Coronary artery (tissue), 2 donors: Measurements from ENCODE around the gene RAPGEF1.
A peak's percentile ranks its signal among the peaks of the same experiment; 100 is the strongest.

Source experiments
- DNase-seq: peaks from one replicate; pipeline ENCODE4 v3.0.0-alpha.2; 2017; ENCODE audit warnings: low spot score
- H3K27ac ChIP-seq, 2 donors: fragments of 200-600 bp; sonication (generic); one replicate each; pipeline ENCODE4 v1.5.1; 2016 to 2019
- H3K4me3 ChIP-seq: fragments of 200-600 bp; sonication (generic); 2 replicates; pipeline ENCODE4 v1.5.1; 2016; ENCODE audit warnings: mild to moderate bottlenecking, moderate library complexity
- TF ChIP-seq, protein P1 (sequence below): fragments of 200-600 bp; sonication (generic); IDR thresholded peaks from one replicate; pipeline ENCODE4 v1.5.1; 2019; ENCODE audit warnings: antibody characterized with exemption

RAPGEF1 gene

DNA sequence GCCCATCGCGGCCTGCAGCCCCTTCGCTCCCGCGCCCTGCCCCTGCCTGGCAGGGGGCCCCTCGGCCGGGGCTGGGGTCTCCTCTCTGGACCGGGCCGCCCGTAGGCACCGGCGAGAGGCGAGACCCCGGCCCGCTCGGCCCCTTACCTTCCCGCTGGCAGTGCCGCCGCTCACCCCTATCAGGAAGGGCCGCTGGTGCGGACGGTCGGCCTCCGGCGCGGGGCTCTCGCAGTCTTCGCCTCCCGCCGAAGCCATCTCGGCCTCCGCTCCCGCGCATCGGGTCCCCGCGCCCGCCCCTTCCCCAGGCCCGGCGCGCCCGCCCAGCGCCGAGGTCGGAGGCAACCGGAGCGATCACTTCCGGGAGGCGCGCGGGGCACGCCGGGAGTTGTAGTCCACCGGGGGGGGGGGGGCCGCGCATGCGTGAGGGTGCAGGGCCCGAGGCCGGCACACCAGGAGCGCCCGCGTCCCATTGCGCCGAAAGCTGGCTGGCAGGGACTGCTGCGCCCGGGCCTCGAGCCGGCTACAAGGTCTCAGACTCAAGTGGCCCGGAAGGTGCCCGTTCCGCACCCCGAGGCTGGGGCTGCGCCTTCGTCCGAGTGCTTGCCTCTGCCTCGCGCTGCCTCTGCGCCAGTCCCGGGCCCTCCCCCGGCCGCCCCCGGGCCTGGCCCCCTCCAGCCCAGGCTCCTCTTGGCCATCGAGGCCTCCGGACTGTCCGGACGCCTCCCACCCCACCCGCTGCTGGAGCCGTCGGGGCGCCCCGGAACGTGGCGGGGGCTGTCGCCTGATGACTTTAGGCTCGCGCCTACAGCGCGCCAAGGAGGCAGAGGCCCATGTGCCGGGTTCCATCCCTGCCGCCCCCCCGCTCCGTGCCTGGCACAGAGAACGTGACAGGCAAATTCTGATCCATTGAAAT, 208.7 kb downstream of the RAPGEF1 start, which contains the start of gene UCK1:
UCK1 (minus strand) TSS at position 344 of the 913 bp plus-strand sequence; CDS start at position 255, 89 bp downstream.
- H3K27ac ChIP-seq: peak within 1 kb of the TSS; percentile 47 to 91
- TF ChIP-seq, protein P1, sequence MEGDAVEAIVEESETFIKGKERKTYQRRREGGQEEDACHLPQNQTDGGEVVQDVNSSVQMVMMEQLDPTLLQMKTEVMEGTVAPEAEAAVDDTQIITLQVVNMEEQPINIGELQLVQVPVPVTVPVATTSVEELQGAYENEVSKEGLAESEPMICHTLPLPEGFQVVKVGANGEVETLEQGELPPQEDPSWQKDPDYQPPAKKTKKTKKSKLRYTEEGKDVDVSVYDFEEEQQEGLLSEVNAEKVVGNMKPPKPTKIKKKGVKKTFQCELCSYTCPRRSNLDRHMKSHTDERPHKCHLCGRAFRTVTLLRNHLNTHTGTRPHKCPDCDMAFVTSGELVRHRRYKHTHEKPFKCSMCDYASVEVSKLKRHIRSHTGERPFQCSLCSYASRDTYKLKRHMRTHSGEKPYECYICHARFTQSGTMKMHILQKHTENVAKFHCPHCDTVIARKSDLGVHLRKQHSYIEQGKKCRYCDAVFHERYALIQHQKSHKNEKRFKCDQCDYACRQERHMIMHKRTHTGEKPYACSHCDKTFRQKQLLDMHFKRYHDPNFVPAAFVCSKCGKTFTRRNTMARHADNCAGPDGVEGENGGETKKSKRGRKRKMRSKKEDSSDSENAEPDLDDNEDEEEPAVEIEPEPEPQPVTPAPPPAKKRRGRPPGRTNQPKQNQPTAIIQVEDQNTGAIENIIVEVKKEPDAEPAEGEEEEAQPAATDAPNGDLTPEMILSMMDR: no peak
- peak; percentile 86 for DNase-seq
- peak within 1 kb of the TSS; percentile 75 for H3K4me3 ChIP-seq

DNA sequence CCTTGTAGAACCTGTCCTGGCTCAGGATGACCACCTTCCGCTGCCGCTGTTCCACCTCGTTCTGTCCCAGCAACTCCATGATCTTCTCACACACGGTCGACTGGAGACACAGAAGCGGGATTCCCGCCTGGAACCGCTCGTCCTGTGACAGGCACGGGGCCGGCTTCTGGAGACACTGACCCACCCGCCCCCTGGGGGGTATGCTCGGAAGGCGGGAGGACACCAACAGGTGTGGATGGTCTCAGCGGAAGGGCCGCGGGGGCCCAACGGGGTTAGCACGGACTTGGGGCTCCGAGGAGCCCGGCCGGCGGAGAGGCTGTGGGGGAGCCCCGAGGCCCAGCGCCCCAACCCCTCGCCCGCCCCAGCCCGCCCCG, 209.3 kb downstream of the RAPGEF1 start:
- DNase-seq: no peak
- TF ChIP-seq, protein P1: no peak
- Histone ChIP-seq H3K4me3 (peak overlapping the region; percentile 75), H3K27ac (peak overlapping the region; percentile 47 to 91)

DNA sequence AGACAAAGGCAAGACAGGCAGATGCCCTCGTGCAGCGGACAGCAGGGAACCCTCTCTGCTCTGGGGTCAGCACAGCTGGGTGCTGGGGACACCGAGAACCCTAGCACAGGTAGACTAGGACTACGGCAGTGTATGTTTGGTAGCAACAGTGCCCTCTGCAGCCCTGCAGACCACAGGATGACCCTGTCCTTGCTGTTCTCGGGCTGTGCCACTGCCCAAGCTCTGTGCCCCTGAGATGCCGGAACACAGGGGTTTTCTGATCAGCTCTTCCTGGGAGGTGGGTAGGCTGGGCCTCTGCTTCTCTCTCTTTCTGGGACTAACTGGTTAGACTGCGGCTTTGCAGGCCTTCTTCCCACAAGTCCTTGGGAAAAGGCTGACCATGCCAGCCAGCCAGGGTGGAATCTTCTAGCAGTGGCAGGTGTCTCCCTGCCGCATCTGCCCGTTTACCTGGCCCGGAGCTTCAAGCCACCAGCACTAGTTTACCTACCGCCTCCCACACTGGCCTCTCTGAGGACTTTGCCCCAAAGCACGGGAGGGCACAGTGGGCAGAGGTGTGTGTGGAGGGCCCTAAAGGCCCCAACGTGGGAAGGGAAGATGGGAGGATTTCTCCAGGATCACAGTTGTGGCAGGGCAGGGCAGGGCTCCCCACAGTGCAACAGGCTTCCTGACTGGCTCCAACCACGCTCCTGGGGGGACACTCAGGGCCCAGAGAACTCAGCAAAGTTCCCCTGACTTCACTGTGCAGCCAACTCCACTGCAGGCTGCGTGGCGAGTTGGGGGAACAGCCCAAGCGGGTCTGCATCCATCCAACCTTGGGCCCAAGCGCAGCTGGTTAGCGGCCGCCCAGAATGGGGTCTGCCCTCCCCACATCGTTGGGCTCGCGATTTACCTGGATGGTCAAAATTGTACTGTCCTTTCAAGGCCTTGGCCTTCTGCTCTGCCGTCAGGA, 210.0 kb downstream of the RAPGEF1 start:
- no peak for DNase-seq
- TF ChIP-seq, protein P1: no peak

DNA sequence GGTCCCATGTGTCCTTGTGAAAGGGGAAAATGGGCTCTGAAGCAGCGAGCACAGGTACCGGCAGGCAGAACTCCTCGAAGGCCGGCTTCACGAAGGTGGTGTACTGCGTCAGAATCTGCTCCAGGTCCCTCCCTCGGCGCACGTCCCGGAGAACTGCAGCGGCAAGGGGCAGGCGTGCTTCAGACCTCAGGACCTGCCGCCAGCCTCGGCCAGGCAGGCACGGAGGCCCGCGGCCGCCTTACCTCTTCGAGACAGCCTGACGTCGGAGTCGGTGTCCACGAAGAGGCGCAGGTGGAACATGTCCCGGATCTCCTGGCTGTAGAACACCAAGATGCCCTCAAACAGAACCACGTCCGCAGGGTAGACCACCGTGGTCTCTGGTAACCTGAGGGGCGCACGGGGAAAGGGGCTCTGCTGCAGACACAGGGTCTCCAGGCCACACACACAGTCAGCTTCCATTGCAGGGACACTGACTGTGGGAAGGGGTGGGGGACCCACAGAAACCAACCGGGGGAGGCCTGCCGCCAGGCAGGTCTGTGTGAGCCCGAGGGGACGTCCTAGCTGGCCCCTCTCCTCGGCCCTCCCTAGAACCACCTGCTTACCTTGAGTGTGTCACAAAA, 210.9 kb downstream of the RAPGEF1 start:
- H3K4me3 ChIP-seq: no peak overlapping the region
- H3K27ac ChIP-seq: no peak overlapping the region
- no peak for DNase-seq
- TF ChIP-seq, protein P1: no peak

More for the DNA sequence above, 210.0 kb downstream of the RAPGEF1 start:
- Histone ChIP-seq H3K27ac (peak overlapping the region; percentile 47 to 91), H3K4me3 (peak overlapping the region; percentile 75)

DNA sequence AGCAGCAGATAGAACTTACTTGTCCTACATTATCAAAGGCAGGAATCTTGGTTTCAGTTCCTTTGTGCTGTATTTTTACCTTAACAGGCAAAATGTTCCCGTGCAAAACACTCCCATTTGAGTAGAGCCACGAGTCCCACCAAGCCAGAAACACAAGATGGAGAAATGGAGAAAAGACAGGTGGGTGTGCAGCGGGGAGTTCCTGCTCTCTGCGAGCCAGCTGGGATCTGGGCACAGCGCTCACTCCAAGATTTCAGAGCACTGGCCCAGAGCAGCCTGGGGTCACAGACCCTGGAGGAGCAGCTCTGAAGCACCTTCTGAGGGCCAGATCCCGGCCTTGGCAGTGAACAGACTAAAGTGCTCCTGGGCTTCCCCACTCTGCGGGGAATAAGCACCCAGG, 211.7 kb downstream of the RAPGEF1 start:
- TF ChIP-seq, protein P1: no peak
- DNase-seq: no peak
- H3K4me3 ChIP-seq: no peak overlapping the region

More for the DNA sequence above, 211.7 kb downstream of the RAPGEF1 start:
- no peak overlapping the region for H3K27ac ChIP-seq
